Stimulated activated CD4-positive, alpha-beta T cell treated with anti-CD3 and anti-CD28 coated beads, Interleukin-12 subunit alpha, Interleukin-12 subunit beta, amount 100 ng/mL, for 4 hours (primary cell): ENCODE results near the gene SLC45A1.
"Not testable (repeated sequence)": the region's sequence is repeated elsewhere in the genome, so short reads cannot be mapped to it uniquely, and the experiment has no call there.

Source experiments
- DNase-seq: peaks from one replicate; pipeline ENCODE4 v3.0.0-alpha.2; 2020

The SLC45A1 gene

GRCh38 chr1:8317647-8318381, at the start of gene SLC45A1:
Gene SLC45A1 (plus strand): TSS chr1:8318114. CDS start chr1:8324330, 6,216 bp downstream.
- peak; percentile 82 for DNase-seq

DNA sequence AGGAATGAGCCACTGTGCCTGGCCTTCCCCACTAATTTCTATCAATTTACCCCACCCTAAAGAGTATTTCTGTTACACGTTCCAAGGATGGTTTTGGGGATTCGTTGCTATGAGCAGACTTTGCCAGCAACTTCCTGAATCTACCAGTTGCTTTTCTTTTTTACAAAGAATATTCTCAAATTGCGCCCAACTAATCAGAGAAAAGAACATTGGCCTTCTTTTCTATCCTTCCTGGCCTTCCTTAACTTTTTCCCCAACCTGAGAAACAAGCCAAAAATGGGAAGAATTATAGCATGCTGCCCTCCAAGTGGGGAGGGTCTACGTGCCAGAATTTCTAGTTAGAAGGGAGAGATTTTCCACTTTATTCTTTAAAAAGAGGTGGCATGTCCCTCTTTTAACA, 44.9 kb upstream of the SLC45A1 start:
- no peak for DNase-seq

- DNase-seq: no peak
Observed at GRCh38 chr1:8274352-8274751, 43.6 kb upstream of the SLC45A1 start.

- DNase-seq: no peak
Observed at GRCh38 chr1:8276173-8276914, 41.6 kb upstream of the SLC45A1 start.

DNA sequence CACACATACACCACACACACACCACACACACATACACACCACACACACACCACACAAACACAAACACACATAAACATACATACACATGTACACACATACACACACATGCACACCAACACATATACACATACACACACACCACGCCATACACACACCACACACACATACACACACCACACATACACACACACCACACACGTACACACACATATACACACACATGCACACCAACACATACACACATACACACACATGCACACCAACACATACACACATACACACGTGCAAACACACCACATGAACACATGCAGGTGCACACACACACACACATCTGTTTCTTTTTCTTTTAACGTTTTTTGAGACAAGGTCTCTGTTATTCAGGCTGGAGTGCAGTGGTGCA, 41.0 kb upstream of the SLC45A1 start:
- no peak for DNase-seq

GRCh38 chr1:8278677-8279076, 39.2 kb upstream of the SLC45A1 start:
- not testable (repeated sequence) for DNase-seq

DNA sequence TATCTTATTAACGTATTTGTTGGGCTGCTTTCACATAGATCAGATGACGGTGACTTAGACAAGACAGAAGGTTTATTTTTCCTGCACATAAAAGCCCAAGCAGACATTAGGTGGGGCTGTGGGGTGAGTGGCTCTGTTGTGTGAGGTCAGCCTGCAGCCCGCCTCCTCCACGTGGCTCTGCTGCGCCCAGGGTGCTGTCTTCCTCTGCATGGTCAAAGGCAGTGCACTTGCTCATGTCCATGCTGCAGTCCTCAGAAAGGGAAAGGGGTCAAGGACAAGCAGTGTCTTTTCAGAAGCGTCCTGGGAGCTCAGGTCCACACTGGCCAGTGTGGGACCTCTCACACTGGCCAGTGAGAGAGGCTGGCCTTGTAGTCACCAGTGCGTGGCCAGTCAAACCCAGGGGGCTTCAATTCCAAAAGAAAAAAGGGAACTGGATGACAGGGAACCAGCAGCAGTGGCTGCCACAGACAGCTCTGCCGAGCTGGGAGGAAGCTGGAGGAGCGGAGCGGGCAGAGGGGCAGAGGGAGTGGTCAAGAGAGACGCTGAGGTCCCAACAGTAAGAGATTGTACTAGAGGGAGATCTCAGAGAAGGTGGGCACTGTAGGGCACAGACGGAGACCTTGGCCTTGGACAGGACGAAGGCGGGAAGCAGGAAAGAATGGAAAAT, 35.9 kb upstream of the SLC45A1 start:
- no peak for DNase-seq

DNA sequence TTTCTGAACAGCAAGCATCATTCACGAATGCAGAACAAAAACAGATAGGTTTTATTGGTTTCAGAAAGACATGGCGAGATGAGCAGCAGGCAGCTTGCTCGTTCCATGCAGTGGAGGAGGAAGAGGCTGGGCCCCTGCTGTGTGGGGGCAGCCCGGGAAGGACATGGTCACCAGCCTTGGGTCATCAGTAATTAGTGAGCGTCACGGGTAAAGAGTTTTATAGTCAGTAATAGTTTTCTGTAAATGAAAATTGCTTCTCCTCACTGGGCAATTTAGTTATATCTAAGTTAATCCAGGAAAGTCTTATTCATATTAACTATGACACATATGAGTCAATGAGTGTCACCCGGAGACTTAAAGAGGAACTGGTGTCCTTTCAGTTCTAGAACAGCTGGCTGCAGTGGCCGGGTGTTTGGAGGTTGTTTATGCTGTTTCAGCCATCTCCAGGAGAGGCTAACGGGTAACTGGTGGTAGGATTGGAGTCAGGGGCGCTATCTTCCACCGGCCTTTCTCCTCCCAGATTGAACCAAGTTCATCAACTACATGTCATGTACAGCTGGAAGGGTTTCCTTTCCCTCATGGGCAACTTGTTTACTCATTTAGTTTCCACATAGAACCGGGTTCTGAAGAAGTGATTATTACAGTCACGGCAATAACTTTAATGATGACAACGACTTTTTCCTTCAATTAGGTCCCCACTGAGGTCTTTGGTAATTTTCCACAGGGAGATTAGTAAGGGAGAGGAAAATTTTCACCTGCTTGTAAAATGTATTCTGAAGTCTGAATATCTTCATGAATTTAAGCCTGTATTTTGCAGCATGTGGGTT, 34.6 kb upstream of the SLC45A1 start:
- no peak for DNase-seq

GRCh38 chr1:8284127-8284526, 33.8 kb upstream of the SLC45A1 start:
- no peak for DNase-seq

DNA sequence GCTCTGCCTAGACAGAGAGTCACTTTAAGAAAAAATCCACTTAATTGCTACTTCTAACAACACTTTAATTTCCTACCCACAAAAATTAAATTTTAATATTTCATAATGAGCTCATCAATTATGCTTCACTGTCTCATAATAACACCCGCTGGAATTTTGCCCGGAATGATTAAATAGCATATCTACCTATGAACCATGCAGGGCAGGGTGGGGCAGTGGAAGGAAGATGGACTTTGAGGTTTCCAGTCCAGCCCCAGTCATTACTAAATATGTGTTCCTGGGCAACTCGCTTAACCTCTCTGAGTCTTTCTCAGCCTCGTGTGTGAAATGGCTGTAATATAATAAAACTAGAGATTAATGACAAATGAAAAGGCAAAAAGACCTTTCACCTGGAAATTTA, 32.8 kb upstream of the SLC45A1 start:
- DNase-seq: no peak

DNA sequence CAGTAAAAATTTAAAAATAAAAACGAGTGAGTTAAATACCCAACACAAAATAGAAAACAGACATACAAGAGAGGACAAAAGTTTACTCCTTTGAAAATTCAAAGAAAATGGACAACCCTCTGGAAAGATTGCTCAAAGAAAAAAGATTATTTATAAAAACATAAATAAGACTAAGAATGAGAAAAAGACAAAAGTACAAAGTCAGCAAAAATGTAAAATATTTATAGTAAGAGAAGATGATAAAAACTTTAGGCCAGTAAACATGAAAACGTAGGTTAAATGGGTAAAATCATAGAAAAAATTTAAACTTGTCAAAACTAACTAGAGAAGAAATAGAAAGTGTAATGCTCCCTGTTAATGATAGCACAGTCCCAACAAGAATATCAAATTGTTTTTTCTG, 31.9 kb upstream of the SLC45A1 start:
- DNase-seq: no peak

GRCh38 chr1:8293118-8293517, 24.8 kb upstream of the SLC45A1 start:
- no peak for DNase-seq

- DNase-seq: no peak
Observed at GRCh38 chr1:8293641-8294169, 24.2 kb upstream of the SLC45A1 start.

DNA sequence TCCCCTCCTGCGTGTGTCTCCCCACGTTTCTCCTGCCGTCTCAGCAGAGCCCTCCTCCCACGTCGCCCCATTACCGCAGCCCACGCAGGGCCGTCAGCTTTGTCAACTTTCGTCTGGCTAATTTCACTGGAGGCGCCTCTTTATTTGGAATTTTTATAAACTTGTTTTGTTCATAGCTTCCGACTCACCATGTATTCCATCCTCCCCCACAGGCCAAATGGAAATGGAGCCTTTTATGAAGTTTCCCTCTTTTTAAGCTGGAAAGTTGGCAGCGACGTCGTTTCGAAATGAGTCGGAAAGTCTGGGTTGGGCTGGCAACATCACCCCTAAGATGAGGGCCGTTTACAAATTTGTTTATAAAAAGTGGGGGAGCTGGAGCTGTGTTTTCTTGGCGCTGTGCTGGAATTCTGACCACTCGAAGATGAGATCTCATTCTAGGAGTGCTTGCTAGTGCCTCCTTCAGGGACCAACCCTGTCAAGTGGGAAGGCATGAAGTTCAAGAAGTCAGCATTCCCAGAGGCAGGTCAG, 23.7 kb upstream of the SLC45A1 start:
- DNase-seq: no peak

DNA sequence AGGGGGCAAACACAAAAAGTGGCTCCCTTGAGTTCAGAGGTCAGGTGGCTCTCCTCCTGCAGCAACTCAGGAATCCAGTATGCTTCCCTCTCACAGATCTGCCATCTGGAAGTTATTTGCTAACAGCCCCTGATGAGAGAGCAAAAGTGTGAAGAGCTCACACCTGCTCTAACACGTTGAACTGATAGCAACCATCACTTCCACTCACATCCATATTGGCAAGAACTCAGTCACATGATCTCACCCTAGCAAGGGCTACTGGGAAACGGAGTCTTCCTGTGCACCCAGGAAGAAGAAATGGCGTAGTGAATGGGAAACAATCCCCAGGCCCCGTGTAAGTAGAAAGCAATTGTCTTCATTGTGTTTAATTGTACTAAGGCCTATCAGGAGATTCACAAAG, 20.7 kb upstream of the SLC45A1 start:
- no peak for DNase-seq

DNA sequence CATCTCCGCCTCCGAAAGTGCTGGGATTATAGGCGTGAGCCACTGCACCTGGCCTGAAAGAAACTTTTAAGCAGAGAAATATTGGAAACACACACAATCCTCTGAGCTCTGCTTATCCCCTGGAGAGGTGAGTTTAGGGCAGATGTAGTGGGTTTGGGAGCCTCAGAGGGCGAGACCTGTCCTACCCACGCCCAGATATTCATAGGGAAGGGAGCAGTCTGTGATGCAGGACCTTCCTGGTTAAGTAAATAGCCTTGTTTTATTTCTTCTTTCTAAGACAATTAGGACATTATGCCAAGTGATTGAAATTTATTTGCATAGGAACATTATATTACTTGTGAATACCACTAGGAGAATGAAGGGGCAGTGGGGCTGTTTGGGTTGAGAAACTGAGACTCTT, 18.0 kb upstream of the SLC45A1 start:
- no peak for DNase-seq

GRCh38 chr1:8302081-8302956, 15.6 kb upstream of the SLC45A1 start:
- DNase-seq: no peak

DNA sequence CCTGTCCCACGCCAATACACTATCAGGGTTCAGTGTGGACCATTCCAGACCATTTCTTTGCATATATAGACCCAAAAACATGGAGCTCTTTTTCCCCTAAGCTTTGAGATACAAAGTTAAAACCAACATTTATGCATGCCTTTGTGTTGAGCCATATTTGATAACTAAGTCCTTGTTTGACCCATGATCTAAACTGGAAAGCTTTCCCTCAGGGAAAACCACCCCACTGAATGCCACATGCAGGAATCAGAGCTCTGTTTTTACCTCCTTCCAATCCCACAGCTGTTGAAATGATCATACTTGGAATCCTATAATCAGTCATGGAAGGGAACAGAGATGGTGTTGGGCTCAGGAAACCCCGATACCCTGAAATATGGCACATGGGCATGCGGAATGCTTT, 14.8 kb upstream of the SLC45A1 start:
- DNase-seq: no peak

DNA sequence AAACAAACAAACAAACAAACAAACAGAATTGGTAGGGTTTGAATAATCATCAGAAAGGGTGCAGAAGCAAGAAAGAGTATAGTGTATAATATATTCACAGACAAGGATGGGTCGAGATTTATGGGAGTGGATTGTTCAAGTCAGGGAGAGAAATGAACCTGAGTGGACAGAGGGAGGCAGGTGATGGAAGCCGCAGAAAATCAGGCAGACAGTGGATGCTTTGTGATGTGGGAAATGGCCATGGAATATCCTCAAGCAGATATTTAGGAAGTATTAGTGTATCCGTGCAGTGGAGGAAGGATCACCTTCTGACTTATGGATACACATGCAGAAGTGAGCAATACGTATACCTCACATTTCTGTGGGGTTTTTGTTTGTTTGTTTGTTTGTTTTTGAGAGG, 14.0 kb upstream of the SLC45A1 start:
- no peak for DNase-seq

DNA sequence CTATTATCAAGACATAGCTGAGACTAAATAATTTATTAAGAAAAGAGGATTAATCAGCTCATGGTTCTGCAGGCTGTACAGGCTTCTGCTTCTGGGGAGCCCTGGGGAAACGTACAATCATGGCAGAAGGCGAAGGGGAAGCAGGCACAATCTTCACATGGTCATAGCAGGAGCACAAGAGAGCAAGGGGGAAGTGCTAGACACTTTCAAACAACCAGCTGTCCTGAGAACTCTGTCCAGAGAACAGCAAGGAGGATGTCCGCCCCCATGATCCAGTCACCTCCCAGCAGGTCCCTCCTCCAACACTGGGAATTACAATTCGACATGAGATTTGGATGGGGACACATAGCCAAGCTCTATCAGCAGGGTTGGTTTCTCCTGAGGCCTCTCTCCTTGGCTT, 10.3 kb upstream of the SLC45A1 start:
- DNase-seq: no peak

DNA sequence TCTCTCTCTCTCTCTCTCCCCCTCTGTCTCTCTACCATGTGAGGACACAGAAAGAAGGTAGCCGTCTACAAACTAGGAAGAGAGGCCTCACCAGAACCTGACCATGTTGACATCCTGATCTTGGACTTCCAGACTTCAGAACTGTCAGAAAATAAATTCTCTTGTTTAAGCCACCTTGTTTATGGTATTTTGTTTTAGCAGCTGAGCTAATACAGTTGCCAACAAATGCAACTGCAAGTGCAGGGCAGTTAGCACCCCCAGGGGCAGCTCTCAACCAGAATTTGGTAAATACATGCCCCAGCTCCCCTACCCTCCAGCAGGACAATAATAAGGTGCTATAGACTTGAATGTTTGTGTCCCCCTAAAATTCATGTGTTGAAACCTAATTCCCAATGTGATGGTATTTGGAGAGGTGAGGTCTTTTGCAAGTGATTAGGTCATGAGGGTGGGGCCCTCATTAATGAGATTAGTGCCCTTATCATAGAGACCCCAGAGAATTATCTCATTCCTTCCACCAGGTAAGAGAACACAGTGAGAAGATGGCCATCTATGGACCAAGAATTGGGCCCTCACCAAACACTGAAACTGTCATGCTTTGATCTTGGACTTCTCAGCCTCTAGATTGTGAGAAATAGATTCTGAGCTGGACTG, 6.7 kb upstream of the SLC45A1 start:
- no peak for DNase-seq
